Brain microvascular endothelial cell (primary cell): ENCODE measurements around the gene FGFBP3.
A peak's percentile ranks its signal among the peaks of the same experiment; 100 is the strongest.
"Not testable (repeated sequence)": the region's sequence is repeated elsewhere in the genome, so short reads cannot be mapped to it uniquely, and the experiment has no call there.

ENCODE experiments used
- DNase-seq: peaks from one replicate; pipeline ENCODE4 v3.0.0-alpha.2; 2020
- H3K27ac ChIP-seq: fragments of 250-450 bp; sonication (Bioruptor Pico); 2 replicates; pipeline ENCODE4 v1.5.1; 2020; ENCODE audit warnings: mild to moderate bottlenecking, moderate library complexity
- H3K27me3 ChIP-seq: fragments of 250-450 bp; sonication (Bioruptor Pico); replicated peaks from 2 replicates; pipeline ENCODE4 v1.5.1; 2020; ENCODE audit warnings: mild to moderate bottlenecking
- H3K36me3 ChIP-seq: fragments of 250-450 bp; sonication (Bioruptor Pico); replicated peaks from 2 replicates; pipeline ENCODE4 v1.5.1; 2020; ENCODE audit warnings: mild to moderate bottlenecking
- H3K4me3 ChIP-seq: 2 replicates; pipeline ENCODE4 v1.5.1; 2011; ENCODE audit warnings: low read depth, mild to moderate bottlenecking, control low read depth, low read length, moderate library complexity
- in situ Hi-C: cut with HindIII; loops from 2 replicates; pipeline ENCODE4 v1.10.0; 2017; ENCODE audit warnings: low sequenced_read_pairs, low pct_ligation_motif_present
- TF ChIP-seq, protein P1 (sequence below): IDR thresholded peaks from 2 replicates; pipeline ENCODE4 v1.5.1; 2011; ENCODE audit warnings: low read depth, mild to moderate bottlenecking, moderate library complexity, low read length, control low read depth, inconsistent platforms; ENCODE audit errors: missing control alignments

The FGFBP3 gene

DNA sequence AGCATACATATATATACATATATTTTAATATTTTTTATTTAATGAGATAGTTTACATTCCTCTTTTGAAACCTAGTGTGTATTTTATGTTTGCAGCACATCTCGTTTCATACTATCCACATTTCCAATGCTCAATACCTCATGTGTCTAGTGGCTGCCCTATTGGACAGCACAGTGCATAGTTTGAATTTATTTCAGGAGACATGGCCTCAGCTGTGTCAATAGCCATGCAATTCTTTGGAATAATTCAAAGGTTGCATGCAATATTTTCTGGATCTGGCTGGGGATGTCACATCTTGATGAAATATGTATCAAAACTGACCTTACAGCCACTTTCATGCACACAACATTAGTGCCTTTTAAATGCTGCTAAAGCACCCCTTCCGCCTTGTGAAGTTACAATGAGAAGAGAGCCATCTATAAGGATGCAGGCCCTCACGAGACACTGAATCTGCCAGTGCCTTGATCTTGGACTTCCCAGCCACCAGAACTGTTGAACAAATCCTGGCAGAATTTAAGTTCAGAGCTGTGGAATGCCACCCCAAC, 13.0 kb downstream of the FGFBP3 start:
- no peak for DNase-seq
- Histone ChIP-seq H3K4me3 (no peak overlapping the region), H3K36me3 (no peaks in the 10 kb centered on the region), H3K27me3 (no peaks in the 10 kb centered on the region), H3K27ac (no peak overlapping the region)
- in situ Hi-C loops, result no loop called here
- TF ChIP-seq, protein P1, sequence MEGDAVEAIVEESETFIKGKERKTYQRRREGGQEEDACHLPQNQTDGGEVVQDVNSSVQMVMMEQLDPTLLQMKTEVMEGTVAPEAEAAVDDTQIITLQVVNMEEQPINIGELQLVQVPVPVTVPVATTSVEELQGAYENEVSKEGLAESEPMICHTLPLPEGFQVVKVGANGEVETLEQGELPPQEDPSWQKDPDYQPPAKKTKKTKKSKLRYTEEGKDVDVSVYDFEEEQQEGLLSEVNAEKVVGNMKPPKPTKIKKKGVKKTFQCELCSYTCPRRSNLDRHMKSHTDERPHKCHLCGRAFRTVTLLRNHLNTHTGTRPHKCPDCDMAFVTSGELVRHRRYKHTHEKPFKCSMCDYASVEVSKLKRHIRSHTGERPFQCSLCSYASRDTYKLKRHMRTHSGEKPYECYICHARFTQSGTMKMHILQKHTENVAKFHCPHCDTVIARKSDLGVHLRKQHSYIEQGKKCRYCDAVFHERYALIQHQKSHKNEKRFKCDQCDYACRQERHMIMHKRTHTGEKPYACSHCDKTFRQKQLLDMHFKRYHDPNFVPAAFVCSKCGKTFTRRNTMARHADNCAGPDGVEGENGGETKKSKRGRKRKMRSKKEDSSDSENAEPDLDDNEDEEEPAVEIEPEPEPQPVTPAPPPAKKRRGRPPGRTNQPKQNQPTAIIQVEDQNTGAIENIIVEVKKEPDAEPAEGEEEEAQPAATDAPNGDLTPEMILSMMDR, result no peak

DNA sequence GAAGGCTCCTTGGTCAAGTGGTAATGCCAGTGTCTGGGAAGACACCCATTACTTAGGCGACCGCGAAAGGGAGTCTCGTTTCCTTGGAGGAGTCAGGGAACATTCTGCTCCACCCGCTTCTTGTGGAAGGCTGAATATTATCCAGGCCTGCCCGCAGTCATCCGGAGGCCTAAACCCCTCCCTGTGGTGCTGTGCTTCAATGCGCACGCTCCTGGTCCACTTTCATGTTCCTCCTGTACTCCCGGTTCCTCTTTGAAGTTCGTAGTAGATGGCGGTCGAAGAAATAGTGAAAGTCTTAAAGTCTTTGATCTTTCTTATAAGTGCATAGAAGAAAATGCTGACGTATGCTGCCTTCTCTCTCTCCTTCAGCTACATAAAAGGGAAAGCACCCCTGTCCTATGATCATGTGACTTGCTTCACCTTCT, 15.0 kb downstream of the FGFBP3 start:
- H3K27me3 ChIP-seq, in situ Hi-C loops, H3K27ac ChIP-seq, H3K4me3 ChIP-seq, DNase-seq, H3K36me3 ChIP-seq: not testable (repeated sequence)

DNA sequence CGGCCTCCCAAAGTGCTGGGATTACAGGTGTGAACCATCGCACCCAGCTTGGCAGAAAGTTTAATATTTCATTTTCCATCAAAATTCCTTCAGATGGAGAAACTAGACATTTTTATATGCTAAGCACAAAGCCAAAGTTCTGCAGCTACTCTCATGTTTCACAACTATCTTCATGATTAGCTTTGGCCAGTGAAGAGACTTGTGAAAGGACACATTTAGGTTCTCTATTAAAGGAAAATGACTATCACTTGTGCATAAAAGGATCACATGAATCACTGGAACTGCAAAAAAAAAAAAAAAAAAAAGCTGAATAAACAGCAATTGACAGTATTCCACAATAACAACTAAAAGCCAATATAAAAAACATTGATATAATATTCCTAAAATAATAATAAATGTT, 16.2 kb downstream of the FGFBP3 start:
- DNase-seq, result no peak
- TF ChIP-seq, protein P1, result no peak
- Histone ChIP-seq H3K4me3 (no peak overlapping the region), H3K27ac (no peak overlapping the region), H3K27me3 (no peaks in the 10 kb centered on the region), H3K36me3 (no peaks in the 10 kb centered on the region)
- in situ Hi-C loops, result no loop called here

DNA sequence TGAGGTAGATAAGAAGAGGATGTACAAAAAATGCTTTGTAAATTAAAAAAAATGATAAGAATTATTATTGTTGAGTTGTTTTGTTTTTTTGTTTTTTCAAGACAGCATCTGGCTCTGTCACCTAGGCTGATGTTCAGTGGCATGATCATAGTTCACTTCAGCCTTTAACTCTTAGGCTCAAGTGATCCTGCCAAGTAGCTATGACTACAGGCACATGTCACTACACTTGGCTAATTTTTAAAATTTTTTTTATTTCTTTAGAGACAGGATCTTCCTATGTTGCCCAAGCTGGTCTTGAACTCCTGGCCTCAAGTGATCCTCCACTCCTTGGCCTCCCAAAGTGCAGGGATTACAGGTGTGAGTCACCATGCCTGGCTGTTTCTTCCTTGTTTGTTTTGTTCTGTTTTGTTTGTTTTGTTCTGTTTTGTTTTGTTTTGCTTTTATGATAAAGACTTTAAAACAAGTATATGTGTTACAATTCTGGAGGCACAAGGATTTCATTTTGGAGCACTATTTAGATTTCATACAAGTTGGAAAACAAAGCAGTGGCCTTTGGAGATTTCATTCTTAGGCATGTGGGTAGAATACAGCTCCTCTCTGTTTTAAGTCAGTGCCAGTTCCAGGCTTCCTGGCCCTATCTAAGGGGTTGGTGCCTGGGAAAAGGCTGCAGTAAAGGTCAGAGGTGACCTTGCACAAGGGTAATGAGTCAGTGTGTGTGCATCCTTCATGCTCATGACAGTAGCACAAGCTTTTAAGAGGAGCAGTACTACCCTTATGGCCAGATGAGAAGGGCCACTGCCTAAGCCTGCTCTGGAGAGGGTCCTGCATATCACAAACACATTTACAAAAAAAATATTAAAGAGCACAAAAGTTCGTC, 17.9 kb downstream of the FGFBP3 start:
- in situ Hi-C loops, result no loop called here
- DNase-seq, result peak; percentile 64
- Histone ChIP-seq H3K36me3 (no peaks in the 10 kb centered on the region), H3K27me3 (no peaks in the 10 kb centered on the region), H3K27ac (no peak overlapping the region), H3K4me3 (no peak overlapping the region)
- TF ChIP-seq, protein P1, result no peak

DNA sequence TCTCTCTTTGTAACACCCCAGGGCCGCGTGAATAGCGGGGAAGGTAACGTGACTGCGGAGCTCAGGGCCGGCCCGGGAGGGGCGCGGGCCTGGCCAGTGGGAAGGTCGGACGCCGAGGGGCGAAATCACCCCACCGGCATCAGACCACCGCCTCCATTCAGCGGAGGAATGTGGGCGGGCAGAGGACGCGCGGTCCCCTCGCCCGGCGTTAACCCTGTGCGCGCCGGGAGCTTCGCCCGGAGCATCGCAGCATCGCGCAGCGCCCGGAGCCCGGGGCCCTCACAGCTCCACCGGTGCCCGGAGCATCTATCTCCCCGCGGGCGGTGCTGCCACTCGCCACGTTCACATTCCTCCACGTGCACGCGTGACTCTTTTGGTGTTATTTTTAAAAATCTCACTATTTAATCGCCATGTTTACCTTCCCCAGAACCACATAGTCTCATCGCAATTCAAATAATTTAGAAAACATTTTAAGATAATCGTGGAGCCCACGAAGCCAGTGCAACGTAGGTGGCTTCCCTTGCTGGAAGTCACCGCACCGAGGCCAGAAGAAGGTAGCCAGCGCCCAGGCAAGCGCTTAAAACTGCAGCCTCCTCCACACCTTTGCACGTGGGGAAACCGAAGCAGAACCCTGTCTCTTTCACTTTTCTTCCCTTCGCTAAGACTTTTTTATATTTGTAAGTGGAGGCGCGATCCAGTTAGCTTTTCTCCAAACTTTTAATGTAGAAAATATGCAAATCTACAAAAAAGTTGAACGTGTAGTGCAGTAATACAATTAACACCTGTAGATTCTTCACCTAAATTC, 21.8 kb downstream of the FGFBP3 start:
- Histone ChIP-seq H3K27me3 (no peaks in the 10 kb centered on the region), H3K4me3 (peak overlapping the region; percentile 56), H3K27ac (no peak overlapping the region), H3K36me3 (no peaks in the 10 kb centered on the region)
- peak; percentile 29 for DNase-seq
- in situ Hi-C loops, result no loop called here
- TF ChIP-seq, protein P1, result no peak

DNA sequence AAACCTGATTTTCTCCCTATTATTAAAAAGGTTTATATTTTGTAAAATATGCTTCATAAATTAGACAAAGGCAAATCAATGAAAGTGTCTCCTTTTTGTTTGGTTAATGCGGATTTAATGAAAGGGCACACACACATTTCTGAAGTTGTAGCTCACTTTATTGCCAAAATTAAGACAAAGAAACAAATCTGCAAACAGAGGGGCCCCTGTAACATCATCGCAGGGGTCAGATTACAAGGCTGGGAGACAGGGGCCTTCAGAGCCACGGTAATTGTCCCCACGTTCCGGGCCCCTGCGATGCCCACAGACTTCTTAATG, 22.4 kb downstream of the FGFBP3 start:
- H3K4me3 ChIP-seq, result peak overlapping the region; percentile 56
- no peak for DNase-seq
- H3K36me3 ChIP-seq, result no peaks in the 10 kb centered on the region
- no peaks in the 10 kb centered on the region for H3K27me3 ChIP-seq
- TF ChIP-seq, protein P1, result no peak
- H3K27ac ChIP-seq, result no peak overlapping the region
- in situ Hi-C loops, result no loop called here
